PC-3 (cell line): ENCODE data around the gene IGFLR1. TPM values are rescaled to one million over a fixed set of nuclear protein-coding genes. Genes with fewer than 3 reads are reported as not detected.

ENCODE experiments used
- ATAC-seq: fragments of 200-7000 bp; cut with Tn5 transposase; 2 replicates; pipeline ENCODE4 v1.9.1; 2020; ENCODE audit warnings: mild to moderate bottlenecking, moderate library complexity
- BruUV-seq: library from RNA; stranded (reverse); fragments of 400-500 nt; replicated peaks from 2 replicates; lab custom pipeline; 2021; lab: Mats Ljungman, UMichigan
- CTCF ChIA-PET: fragments of 300-600 bp; sonication (Branson Sonifier 250); formaldehyde crosslinking; loops from one replicate; lab custom pipeline; 2022; ENCODE audit warnings: antibody characterized with exemption; lab: Charles Lee
- POLR2A ChIA-PET: fragments of 300-600 bp; sonication (Branson Sonifier 250); formaldehyde crosslinking; loops from one replicate; lab custom pipeline; 2022; ENCODE audit warnings: antibody characterized with exemption; ENCODE audit not compliant: unreplicated experiment; lab: Charles Lee
- DNase-seq: peaks from one replicate; pipeline ENCODE4 v3.0.0-alpha.2; 2015
- H2AFZ ChIP-seq: fragments of 300-600 bp; sonication (generic); 2 replicates; pipeline ENCODE4 v1.6.0; 2016; ENCODE audit warnings: antibody characterized with exemption, low read length
- H3F3A ChIP-seq: fragments of 300-600 bp; sonication (generic); one replicate; pipeline ENCODE4 v1.6.0; 2017; ENCODE audit warnings: antibody characterized with exemption, low read length, control low read depth, mild to moderate bottlenecking; ENCODE audit not compliant: unreplicated experiment
- H3K27ac ChIP-seq: fragments of 300-600 bp; sonication (generic); 2 replicates; pipeline ENCODE4 v1.5.1; 2016; ENCODE audit warnings: mild to moderate bottlenecking, low read length
- H3K27me3 ChIP-seq: fragments of 300-600 bp; sonication (generic); 2 replicates; pipeline ENCODE4 v1.6.1; 2016; ENCODE audit warnings: low read length, mixed read lengths
- H3K36me3 ChIP-seq: fragments of 300-600 bp; sonication (generic); 2 replicates; pipeline ENCODE4 v1.6.1; 2016; ENCODE audit warnings: low read depth, mixed run types, low read length, mixed read lengths
- H3K4me1 ChIP-seq: fragments of 300-600 bp; sonication (generic); 2 replicates; pipeline ENCODE4 v1.5.1; 2016; ENCODE audit warnings: low read length; ENCODE audit not compliant: insufficient read depth
- H3K4me2 ChIP-seq: fragments of 300-600 bp; sonication (generic); 2 replicates; pipeline ENCODE4 v1.6.0; 2016; ENCODE audit warnings: low read length
- H3K4me3 ChIP-seq: fragments of 300-600 bp; sonication (generic); 2 replicates; pipeline ENCODE4 v1.5.1; 2016; ENCODE audit warnings: mild to moderate bottlenecking, low read length, mixed read lengths
- H3K79me2 ChIP-seq: fragments of 300-600 bp; sonication (generic); 2 replicates; pipeline ENCODE4 v1.6.1; 2017; ENCODE audit warnings: low read length, mixed read lengths
- H3K9ac ChIP-seq: fragments of 300-600 bp; sonication (generic); 2 replicates; pipeline ENCODE4 v1.6.0; 2016; ENCODE audit warnings: mild to moderate bottlenecking, low read length
- H3K9me2 ChIP-seq: fragments of 300-600 bp; sonication (generic); replicated peaks from 2 replicates; pipeline ENCODE4 v1.6.1; 2016; ENCODE audit warnings: mixed run types, low read length, mixed read lengths
- H3K9me3 ChIP-seq: fragments of 300-600 bp; sonication (generic); 2 replicates; pipeline ENCODE4 v1.6.1; 2016; ENCODE audit warnings: low read length, mixed read lengths
- H4K20me1 ChIP-seq: fragments of 300-600 bp; sonication (generic); 2 replicates; pipeline ENCODE4 v1.6.1; 2016; ENCODE audit warnings: low read length, mixed read lengths
- EZH2 ChIP-seq: fragments of 300-600 bp; sonication (generic); IDR thresholded peaks from one replicate; pipeline ENCODE4 v1.6.1; 2017; ENCODE audit warnings: antibody characterized with exemption, mild to moderate bottlenecking, low read length; ENCODE audit not compliant: unreplicated experiment
- EZH2phosphoT487 ChIP-seq: fragments of 300-600 bp; sonication (generic); IDR thresholded peaks from 2 replicates; pipeline ENCODE4 v1.6.1; 2018; ENCODE audit warnings: mild to moderate bottlenecking, antibody characterized with exemption, low read length, borderline replicate concordance
- intact Hi-C: fragments of 100-400 bp; cut with micrococcal nuclease; formaldehyde crosslinking; loops from 2 replicates; pipeline ENCODE4 v1.9.0; 2023
- total RNA-seq: library from RNA; depleted of rRNA; stranded (reverse); fragments of >200 nt; gene quantifications from 2 replicates; pipeline ENCODE4 v1.2.3, GENCODE V29; 2014
- TF ChIP-seq, protein P1 (sequence below): fragments of 300-600 bp; sonication (generic); conservative IDR thresholded peaks from 2 replicates; pipeline ENCODE4 v1.5.1; 2017; ENCODE audit warnings: antibody characterized with exemption, low read depth, mild to moderate bottlenecking, low read length

Gene IGFLR1
- total RNA-seq, 1 experiment from 2014 or later: 9.3 TPM

DNA sequence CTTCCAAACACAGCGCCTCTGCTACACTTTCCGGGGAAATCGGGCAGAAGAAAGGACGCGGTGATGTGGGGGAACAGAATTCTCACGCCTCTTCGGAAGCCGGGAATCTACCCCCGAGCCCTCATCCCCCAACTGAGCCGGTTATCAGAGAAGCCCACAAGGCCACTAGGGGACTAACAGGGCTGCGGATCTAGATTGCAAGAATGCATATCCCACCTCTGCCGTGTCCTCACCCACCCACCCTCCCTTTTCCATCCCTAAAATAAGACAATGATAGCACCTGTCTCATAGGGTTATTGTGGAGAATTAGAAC lies 1.1 kb downstream of the IGFLR1 start:
- Histone ChIP-seq H3K79me2 (peaks cover 6% of the 10 kb centered on the region), H4K20me1 (no peaks in the 10 kb centered on the region), H3K4me3 (peak overlapping the region; percentile 70), H3K4me1 (peaks cover 11% of the 10 kb centered on the region), H3K27me3 (no peaks in the 10 kb centered on the region), H3K9ac (peak overlapping the region; percentile 28; the same call in 1 of the 2 replicates), H3K36me3 (no peaks in the 10 kb centered on the region), H3K9me3 (no peaks in the 10 kb centered on the region), H3K4me2 (peak overlapping the region; percentile 94), H2AFZ (peak overlapping the region; percentile 77), H3F3A (no peaks in the 10 kb centered on the region), H3K9me2 (no peaks in the 10 kb centered on the region), H3K27ac (no peak overlapping the region)
- POLR2A ChIA-PET: no interaction called here
- CTCF ChIA-PET: no interaction called here
- TF ChIP-seq EZH2phosphoT487 (no peak), EZH2 (no peak)
- TF ChIP-seq, protein P1, sequence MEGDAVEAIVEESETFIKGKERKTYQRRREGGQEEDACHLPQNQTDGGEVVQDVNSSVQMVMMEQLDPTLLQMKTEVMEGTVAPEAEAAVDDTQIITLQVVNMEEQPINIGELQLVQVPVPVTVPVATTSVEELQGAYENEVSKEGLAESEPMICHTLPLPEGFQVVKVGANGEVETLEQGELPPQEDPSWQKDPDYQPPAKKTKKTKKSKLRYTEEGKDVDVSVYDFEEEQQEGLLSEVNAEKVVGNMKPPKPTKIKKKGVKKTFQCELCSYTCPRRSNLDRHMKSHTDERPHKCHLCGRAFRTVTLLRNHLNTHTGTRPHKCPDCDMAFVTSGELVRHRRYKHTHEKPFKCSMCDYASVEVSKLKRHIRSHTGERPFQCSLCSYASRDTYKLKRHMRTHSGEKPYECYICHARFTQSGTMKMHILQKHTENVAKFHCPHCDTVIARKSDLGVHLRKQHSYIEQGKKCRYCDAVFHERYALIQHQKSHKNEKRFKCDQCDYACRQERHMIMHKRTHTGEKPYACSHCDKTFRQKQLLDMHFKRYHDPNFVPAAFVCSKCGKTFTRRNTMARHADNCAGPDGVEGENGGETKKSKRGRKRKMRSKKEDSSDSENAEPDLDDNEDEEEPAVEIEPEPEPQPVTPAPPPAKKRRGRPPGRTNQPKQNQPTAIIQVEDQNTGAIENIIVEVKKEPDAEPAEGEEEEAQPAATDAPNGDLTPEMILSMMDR: no peak
- no TSS peak for BruUV-seq
- ATAC-seq (no peak), DNase-seq (no peak)
- intact Hi-C loops: loop anchor here (2.0 kb wide), 1 partner anchor 34 kb away; the partner anchor contains the start of gene ARHGAP33

DNA sequence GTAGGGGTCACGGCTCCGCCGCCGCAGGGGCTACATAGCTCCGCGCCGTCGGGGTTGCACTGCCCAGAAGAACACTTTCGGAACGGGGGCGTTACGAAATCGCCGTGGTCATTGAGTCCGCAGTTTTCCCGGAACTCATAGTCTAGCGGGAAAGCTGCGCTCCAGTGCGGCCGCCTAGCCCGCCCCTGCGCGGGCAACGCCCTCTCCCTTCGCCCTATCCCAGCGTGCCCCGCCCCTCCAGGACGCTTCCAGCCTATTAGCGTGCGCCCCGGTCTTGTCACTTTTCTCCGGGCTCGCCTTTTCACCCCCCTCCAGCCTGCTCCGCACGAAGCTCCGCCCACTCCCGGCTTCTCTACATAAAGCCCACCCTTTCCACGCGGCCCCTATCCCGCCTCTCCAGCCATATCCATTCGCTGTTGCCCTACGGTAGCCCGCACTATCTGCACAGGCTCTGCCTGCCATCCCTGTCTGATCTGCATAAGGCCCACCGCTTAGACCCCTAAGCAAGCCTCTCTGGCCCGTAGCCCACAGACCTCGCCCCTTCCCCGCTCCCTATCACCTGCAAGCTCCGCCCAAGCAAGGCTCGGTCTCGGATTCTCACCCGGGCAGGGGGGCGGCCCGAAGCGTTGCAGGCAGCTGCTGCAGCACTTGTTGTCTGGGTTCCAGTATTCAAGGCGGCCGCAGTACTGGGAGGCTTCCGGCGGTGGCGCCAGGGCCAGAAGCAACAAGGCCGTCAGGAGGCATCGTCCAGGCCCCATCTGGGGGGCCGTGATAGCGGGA lies 1.6 kb downstream of the IGFLR1 start:
- peak; percentile 91 for DNase-seq
- Histone ChIP-seq H3F3A (no peaks in the 10 kb centered on the region), H3K4me2 (peak overlapping the region; percentile 94), H3K4me3 (peak overlapping the region; percentile 70), H3K27me3 (no peaks in the 10 kb centered on the region), H2AFZ (peak overlapping the region; percentile 78), H3K9me3 (no peaks in the 10 kb centered on the region), H3K4me1 (peaks cover 9% of the 10 kb centered on the region), H4K20me1 (no peaks in the 10 kb centered on the region), H3K9me2 (no peaks in the 10 kb centered on the region), H3K9ac (peak overlapping the region; percentile 32), H3K79me2 (peaks cover under 1% of the 10 kb centered on the region), H3K36me3 (no peaks in the 10 kb centered on the region), H3K27ac (no peak overlapping the region)
- peak; percentile 83 for ATAC-seq
- CTCF ChIA-PET: no interaction called here
- POLR2A ChIA-PET: interaction anchor here (0.6 kb wide), 3 partner anchors 35 to 396 kb away, joined by 3 to 4 read pairs (median 3); no protein-coding TSS in a partner anchor
- TF ChIP-seq, protein P1: 0 out of 2 replicates have a peak, but pooled peaks have one; percentile 21
- no peak for TF ChIP-seq EZH2
- no TSS peak for BruUV-seq
- intact Hi-C loops: loop anchor here (2.0 kb wide), 1 partner anchor 34 kb away; the partner anchor contains the start of gene ARHGAP33

DNA sequence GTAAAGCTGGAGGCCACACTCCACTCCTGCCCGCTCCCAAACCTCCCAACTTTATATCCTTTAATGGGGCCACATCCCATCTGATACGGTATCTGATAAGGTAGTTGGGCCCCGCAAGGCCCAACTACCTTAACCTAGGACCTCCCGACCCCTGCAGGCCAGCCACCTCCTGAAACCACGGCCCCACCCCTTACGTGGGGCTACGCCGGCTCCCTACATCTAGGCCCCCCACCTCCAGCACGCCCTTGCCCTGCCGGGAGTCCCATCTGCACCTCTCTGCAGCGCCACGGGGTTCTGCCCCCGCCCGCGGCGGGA lies 2.2 kb downstream of the IGFLR1 start:
- BruUV-seq: no TSS peak
- peaks cover 9% of the 10 kb centered on the region for H3K4me1 ChIP-seq
- peak overlapping the region; percentile 70 for H3K4me3 ChIP-seq
- no peak overlapping the region for H3K27ac ChIP-seq
- no peaks in the 10 kb centered on the region for H3K27me3 ChIP-seq
- H3K4me2 ChIP-seq: peak overlapping the region; percentile 94
- H3K9ac ChIP-seq: peak overlapping the region; percentile 32; the same call in 1 of the 2 replicates
- H3K36me3 ChIP-seq: no peaks in the 10 kb centered on the region; the same call in 1 of the 2 replicates
- DNase-seq (no peak), ATAC-seq (peak; percentile 7)
- no peaks in the 10 kb centered on the region for H3K9me3 ChIP-seq
- H2AFZ ChIP-seq: peak overlapping the region; percentile 78
- H3K79me2 ChIP-seq: no peaks in the 10 kb centered on the region
- TF ChIP-seq EZH2phosphoT487 (no peak), EZH2 (no peak)
- TF ChIP-seq, protein P1: no peak
- POLR2A ChIA-PET: interaction anchor here (0.6 kb wide), 1 partner anchor 36 kb away, joined by 3 read pairs; no protein-coding TSS in a partner anchor
- H4K20me1 ChIP-seq: no peaks in the 10 kb centered on the region
- no peaks in the 10 kb centered on the region for H3K9me2 ChIP-seq
- H3F3A ChIP-seq: no peaks in the 10 kb centered on the region
- CTCF ChIA-PET: no interaction called here
- intact Hi-C loops: loop anchor here (2.0 kb wide), 1 partner anchor 35 kb away; the partner anchor contains the start of gene ARHGAP33
